Measurements from ENCODE around the gene SYCP2. TPM values are rescaled to one million over a fixed set of nuclear protein-coding genes. Genes with fewer than 3 reads are reported as not detected.

Gene SYCP2
- polyA plus RNA-seq, 1 of the 3 experiments (the other 2 are of a cell fraction), result 0.76 TPM

- peak; percentile 43; the same call in 1 of the 2 replicates for TF ChIP-seq SIN3A (IDR thresholded peaks at IDR 0.05; ENCODE audit: borderline replicate concordance, low read depth, low read length)
- TF ChIP-seq JUND (IDR thresholded peaks at IDR 0.05), result no peak
- peak; percentile 68 for TF ChIP-seq POLR2AphosphoS5 (IDR thresholded peaks at IDR 0.05; ENCODE audit: low read depth, low read length)
- TF ChIP-seq NRF1 (IDR thresholded peaks at IDR 0.05; ENCODE audit: low read depth, low read length), result peak; percentile 53
- TF ChIP-seq SMC3 (IDR thresholded peaks at IDR 0.05; ENCODE audit: low read depth, low read length), result no peak
- 0 out of 2 replicates have a peak, but pooled peaks have one; percentile 16 for TF ChIP-seq YY1 (IDR thresholded peaks at IDR 0.05; ENCODE audit: low read depth)
- TF ChIP-seq REST (IDR thresholded peaks at IDR 0.05; ENCODE audit: low read depth, low read length), result no peak
- TF ChIP-seq TAF1 (IDR thresholded peaks at IDR 0.05; ENCODE audit: borderline replicate concordance, low read depth, low read length), result peak; percentile 59
- TF ChIP-seq MAX (IDR thresholded peaks at IDR 0.05; ENCODE audit: low read depth), result peak; percentile 60
These were observed 6.9 kb upstream of the SYCP2 start, which contains the start of the genes FAM217B and PPP1R3D (continued) for GRCh38 chr20:59940129-59940955.

GRCh38 chr20:59939879-59940128 lies 6.4 kb upstream of the SYCP2 start:
- Histone ChIP-seq H3K9me2 (no peaks in the 10 kb centered on the region), H2AFZ (ENCODE audit: low read depth) (peak overlapping the region; percentile 89), H3K79me2 (ENCODE audit: insufficient read depth) (peaks cover 37% of the 10 kb centered on the region), H3K27ac (ENCODE audit: low read depth in 2 of 2, low read length in 1 of 2) (peak overlapping the region; percentile 78 to 98), H3K36me3 (replicated peaks in 1 of 2; ENCODE audit: control insufficient read depth in 1 of 2, insufficient read depth in 2 of 2, low read length in 1 of 2) (peaks cover 22 to 31% of the 10 kb centered on the region in 2 experiments), H3K9me3 (no peaks in the 10 kb centered on the region), H3K4me2 (peak overlapping the region; percentile 88), H3K4me1 (ENCODE audit: control insufficient read depth in 1 of 2, insufficient read depth in 2 of 2, low read depth in 1 of 2, low read length in 1 of 2) (peaks cover 8 to 19% of the 10 kb centered on the region in 2 experiments; a peak in 3 of 4 replicates), H3F3A (replicated peaks; ENCODE audit: insufficient read depth) (peaks cover 10% of the 10 kb centered on the region), H3K4me3 (ENCODE audit: low read depth in 2 of 2, low read length in 1 of 2) (peak overlapping the region; percentile 77 to 89), H3K27me3 (ENCODE audit: insufficient read depth) (no peaks in the 10 kb centered on the region), H4K20me1 (ENCODE audit: insufficient read depth) (no peaks in the 10 kb centered on the region), H3K9ac (peak overlapping the region; percentile 71)
- no peak for TF ChIP-seq REST (IDR thresholded peaks at IDR 0.05; ENCODE audit: low read depth, low read length)
- TF ChIP-seq MAX (IDR thresholded peaks at IDR 0.05; ENCODE audit: low read depth), result no peak
- TF ChIP-seq TAF1 (IDR thresholded peaks at IDR 0.05; ENCODE audit: borderline replicate concordance, low read depth, low read length), result no peak
- TF ChIP-seq MXI1 (IDR thresholded peaks at IDR 0.05; ENCODE audit: low read depth, low read length), result no peak
- no peak for TF ChIP-seq RCOR1 (IDR thresholded peaks at IDR 0.05; ENCODE audit: low read length)
- no peak for TF ChIP-seq RFX5 (IDR thresholded peaks at IDR 0.05; ENCODE audit: low read length)
- no peak for TF ChIP-seq MEF2A (IDR thresholded peaks at IDR 0.05; ENCODE audit: borderline replicate concordance, low read depth)
- DNase-seq, result peak; percentile 67
- WGBS (ENCODE audit: low lambda C conversion rate), result 11% methylated on average over 10 of the region's 24 CpGs
- POLR2A ChIA-PET, result interaction anchor here (1.1 kb wide), 1 partner anchor 10 kb away, joined by 4 read pairs; no protein-coding TSS in a partner anchor
- CTCF ChIA-PET, result interaction anchor here (1.6 to 9.8 kb wide), 3 partner anchors 12 to 156 kb away, joined by 3 to 95 read pairs (median 11); no protein-coding TSS in a partner anchor
